WI38 (cell line): ENCODE data around the gene PACRGL.

Experiments used
- H3K4me3 ChIP-seq: 2 replicates; pipeline ENCODE4 v1.5.1; 2011; ENCODE audit warnings: low read depth, mild to moderate bottlenecking, control low read depth, low read length
- CTCF ChIP-seq: IDR thresholded peaks from 2 replicates; pipeline ENCODE4 v1.5.1; 2012; ENCODE audit warnings: low read depth, mild to moderate bottlenecking, control low read depth, low read length

PACRGL gene

DNA sequence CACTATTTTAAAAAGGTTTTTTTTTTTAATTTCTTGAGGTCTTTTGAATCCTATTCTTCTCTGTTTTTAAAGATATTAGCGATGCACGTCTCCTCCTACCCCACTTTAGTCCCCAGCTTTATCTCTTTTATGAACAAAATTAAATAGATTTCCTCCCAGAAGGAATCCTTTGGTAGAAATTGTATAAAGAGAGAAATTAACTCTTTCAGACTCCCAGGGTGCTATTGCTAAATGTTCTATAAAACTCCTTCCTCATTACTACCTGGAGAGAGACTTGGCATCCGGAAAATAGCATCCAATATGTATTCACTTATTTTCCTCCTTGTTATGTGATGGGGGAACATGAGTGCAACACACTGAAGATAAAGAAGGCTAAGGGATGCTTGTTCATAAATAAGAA lies 16.5 kb upstream of the PACRGL start:
- H3K4me3 ChIP-seq, result no peak overlapping the region
- TF ChIP-seq CTCF, result no peak

- H3K4me3 ChIP-seq, result no peak overlapping the region
- TF ChIP-seq CTCF, result peak; percentile 26; the same call in 1 of the 2 replicates
These were observed 15.2 kb upstream of the PACRGL start for GRCh38 chr4:20684852-20685763.

- TF ChIP-seq CTCF, result no peak
- H3K4me3 ChIP-seq, result no peak overlapping the region
These were observed 12.4 kb upstream of the PACRGL start for GRCh38 chr4:20687864-20688263.

DNA sequence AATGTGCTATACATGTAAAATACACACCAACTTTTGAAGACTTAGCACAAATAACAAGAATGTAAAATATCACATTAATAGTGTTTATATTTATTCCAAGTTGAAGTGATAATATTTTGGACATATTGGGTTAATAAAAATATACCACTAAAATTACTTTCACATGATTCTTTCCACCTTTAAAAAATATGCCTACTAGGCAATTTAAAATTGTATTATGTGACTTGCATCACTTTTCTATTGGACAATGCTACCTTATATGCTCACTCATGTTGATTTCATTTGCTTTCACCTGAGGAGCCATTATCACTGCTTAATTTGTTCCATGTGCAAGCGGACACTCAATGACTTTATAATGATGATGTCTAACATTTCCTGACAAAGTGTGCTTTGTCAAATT lies 3.4 kb upstream of the PACRGL start:
- H3K4me3 ChIP-seq, result no peak overlapping the region
- no peak for TF ChIP-seq CTCF

DNA sequence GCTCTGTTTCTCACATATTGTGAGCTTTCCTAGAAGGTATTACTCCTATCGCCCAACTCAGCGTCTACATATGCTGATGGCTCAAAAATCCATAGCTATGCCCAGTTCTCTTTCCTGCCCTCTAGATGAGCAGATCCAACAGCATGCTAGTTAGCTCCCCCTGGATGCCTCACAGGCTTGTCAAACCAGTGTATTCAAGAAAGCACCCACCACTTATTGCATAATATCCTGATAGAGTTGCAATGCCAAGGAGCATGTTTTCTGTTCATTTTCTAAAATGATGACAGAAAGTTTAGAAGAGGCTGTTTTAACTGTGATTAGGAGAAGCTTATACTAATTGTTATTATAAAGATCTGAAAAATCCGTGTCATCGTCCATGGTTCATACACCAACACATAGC lies 1.9 kb upstream of the PACRGL start:
- no peak for TF ChIP-seq CTCF
- no peak overlapping the region for H3K4me3 ChIP-seq

GRCh38 chr4:20698820-20699219 lies 1.4 kb upstream of the PACRGL start:
- H3K4me3 ChIP-seq, result no peak overlapping the region
- TF ChIP-seq CTCF, result no peak

DNA sequence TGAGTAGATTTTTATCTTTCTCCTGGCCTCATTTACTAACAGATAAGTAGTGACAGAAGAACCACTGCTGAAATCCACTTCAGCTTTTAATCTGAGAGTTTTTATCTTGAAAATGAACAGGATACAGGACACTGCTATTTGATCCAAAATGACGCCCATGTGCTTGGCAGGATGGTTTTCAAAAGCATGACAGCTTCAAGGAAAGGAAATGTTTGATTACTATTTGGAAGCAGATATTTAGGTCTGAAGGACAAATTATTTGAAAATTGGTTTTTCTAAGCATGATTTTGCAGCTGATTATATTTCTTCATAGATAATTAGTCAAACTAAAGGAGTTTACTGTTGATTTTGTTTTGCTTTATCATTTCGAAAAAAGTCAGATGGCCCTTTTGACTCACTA lies 11.1 kb downstream of the PACRGL start:
- no peak for TF ChIP-seq CTCF
- no peak overlapping the region for H3K4me3 ChIP-seq
